Measurements from ENCODE around the gene CLIP3. TPM values are rescaled to one million over a fixed set of nuclear protein-coding genes. Genes with fewer than 3 reads are reported as not detected.

Gene CLIP3
- total and polyA plus RNA-seq, 9 of the 15 experiments (the other 6 are each of a cell fraction or from before 2014, with no cell fraction given): 0.01 to 0.50 (median 0.15) TPM; not detected in 1

GRCh38 chr19:36014012-36014924 is 18.4 kb downstream of the CLIP3 start, which contains the start of gene ALKBH6 (continued):
- TF ChIP-seq ZNF318 (IDR thresholded peaks at IDR 0.05; ENCODE audit: borderline replicate concordance in 1 of 2, low read depth in 1 of 2) (no peak), NFRKB (IDR thresholded peaks at IDR 0.05; ENCODE audit: low read depth) (peak; percentile 16), PTBP1 (IDR thresholded peaks at IDR 0.05; ENCODE audit: low read depth, low read length) (no peak), HIVEP1 (CRISPR knock-in tag; IDR thresholded peaks at IDR 0.05) (no peak), NEUROD1 (IDR thresholded peaks at IDR 0.05; ENCODE audit: borderline replicate concordance, low read depth, low read length, partially characterized antibody) (peak; percentile 92), YY1 (IDR thresholded peaks at IDR 0.05; ENCODE audit: borderline replicate concordance in 1 of 3, control insufficient read depth in 1 of 3, extremely low read depth in 1 of 3, insufficient read depth in 3 of 3, insufficient read length in 1 of 3, insufficient replicate concordance in 2 of 3, low read depth in 1 of 3, low read length in 2 of 3) (peak in 2 of 3 experiments; percentile 37 to 87), HMGN3 (IDR thresholded peaks at IDR 0.05; ENCODE audit: borderline replicate concordance, extremely low read depth, insufficient read length, low read depth, low read length) (peak; percentile 78), GTF2E2 (tag; IDR thresholded peaks at IDR 0.05) (no peak), ZNF347 (CRISPR knock-in tag; IDR thresholded peaks at IDR 0.05; ENCODE audit: low read depth) (no peak), FOXK2 (conservative IDR thresholded peaks at IDR 0.05 in 1 of 2, IDR thresholded peaks at IDR 0.05 in 1 of 2; ENCODE audit: low read depth in 2 of 2) (peak in 1 of 2 experiments; percentile 15; a peak in 1 of 4 replicates), ZNF134 (CRISPR knock-in tag; conservative IDR thresholded peaks at IDR 0.05) (no peak), POLR2B (IDR thresholded peaks at IDR 0.05; ENCODE audit: low read depth, partially characterized antibody) (peak; percentile 26), HCFC1 (IDR thresholded peaks at IDR 0.05; ENCODE audit: low read depth, low read length) (0 out of 2 replicates have a peak, but pooled peaks have one; percentile 5), MCM7 (IDR thresholded peaks at IDR 0.05) (no peak)
- TF ChIP-seq, protein P1, sequence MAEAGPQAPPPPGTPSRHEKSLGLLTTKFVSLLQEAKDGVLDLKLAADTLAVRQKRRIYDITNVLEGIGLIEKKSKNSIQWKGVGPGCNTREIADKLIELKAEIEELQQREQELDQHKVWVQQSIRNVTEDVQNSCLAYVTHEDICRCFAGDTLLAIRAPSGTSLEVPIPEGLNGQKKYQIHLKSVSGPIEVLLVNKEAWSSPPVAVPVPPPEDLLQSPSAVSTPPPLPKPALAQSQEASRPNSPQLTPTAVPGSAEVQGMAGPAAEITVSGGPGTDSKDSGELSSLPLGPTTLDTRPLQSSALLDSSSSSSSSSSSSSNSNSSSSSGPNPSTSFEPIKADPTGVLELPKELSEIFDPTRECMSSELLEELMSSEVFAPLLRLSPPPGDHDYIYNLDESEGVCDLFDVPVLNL (CRISPR knock-in tag; IDR thresholded peaks at IDR 0.05; ENCODE audit: low read depth): peak; percentile 69; the same call in 1 of the 2 replicates

Data from K562 (cell line).